HepG2 (cell line): ENCODE results near the gene DLX1. TPM values are rescaled to one million over a fixed set of nuclear protein-coding genes. Genes with fewer than 3 reads are reported as not detected.
A peak's percentile ranks its signal among the peaks of the same experiment; 100 is the strongest.

Experiments
- ATAC-seq: fragments of 200-7000 bp; cut with Tn5 transposase; 3 replicates; pipeline ENCODE4 v1.9.1; 2020; ENCODE audit warnings: mild to moderate bottlenecking, moderate library complexity
- BruUV-seq: library from RNA; stranded (reverse); fragments of 400-500 nt; replicated peaks from 2 replicates; lab custom pipeline; 2021; lab: Mats Ljungman, UMichigan
- CTCF ChIA-PET: fragments of 300-600 bp; formaldehyde crosslinking; extraction: SDS; loops from one replicate; lab custom pipeline; 2021; ENCODE audit warnings: low total read pairs, inconsistent platforms, low intra/inter-chr PET ratio; lab: Yijun Ruan, JAX
- POLR2A ChIA-PET: fragments of 350-600 bp; sonication (Branson Sonifier 250); formaldehyde crosslinking; loops from one replicate; lab custom pipeline; 2020; ENCODE audit warnings: antibody characterized with exemption, inconsistent platforms; lab: Yijun Ruan, JAX
- DNase-seq: peaks from one replicate; pipeline ENCODE4 v3.0.0-alpha.2; 2015; ENCODE audit warnings: low spot score
- FAIRE-seq: peaks from 3 replicates; lab custom pipeline; 2011; peaks lifted over from hg19 to GRCh38; lab: Jason Lieb, UNC
- H2AFZ ChIP-seq: one replicate; pipeline ENCODE4 v1.6.1; 2011; ENCODE audit warnings: low read length, inconsistent platforms
- H3K27ac ChIP-seq: fragments of 300-600 bp; 3 replicates; pipeline ENCODE4 v1.8.0; 2011; ENCODE audit warnings: mixed run types, mild to moderate bottlenecking, mixed read lengths, low read length, inconsistent platforms; ENCODE audit not compliant: insufficient read depth; ENCODE audit errors: extremely low read length
- H3K27me3 ChIP-seq, 2 experiments: fragments of 200-600 bp in 1 of 2; 2 replicates in 1 of 2; 3 replicates in 1 of 2; pipeline versions ENCODE4 v1.6.0 to v1.8.0; 2011; ENCODE audit warnings: low read length in 2 of 2, mild to moderate bottlenecking in 2 of 2, moderate library complexity in 2 of 2, inconsistent platforms in 1 of 2; ENCODE audit not compliant: insufficient read depth in 2 of 2, control insufficient read depth in 1 of 2
- H3K36me3 ChIP-seq, 2 experiments: fragments of 200-600 bp in 1 of 2; replicated peaks in 1 of 2; 2 replicates in 1 of 2; 3 replicates in 1 of 2; pipeline versions ENCODE4 v1.5.1 to v1.8.0; 2011; ENCODE audit warnings: low read length in 2 of 2, inconsistent platforms in 1 of 2; ENCODE audit not compliant: insufficient read depth in 2 of 2, control insufficient read depth in 1 of 2
- H3K4me1 ChIP-seq: 2 replicates; pipeline ENCODE4 v1.5.1; 2012; ENCODE audit warnings: low read length, inconsistent platforms; ENCODE audit not compliant: insufficient read depth
- H3K4me2 ChIP-seq: 2 replicates; pipeline ENCODE4 v1.6.0; 2011; ENCODE audit warnings: low read depth, low read length, inconsistent platforms
- H3K4me3 ChIP-seq, 3 experiments: fragments of 200-600 bp in 1 of 3; sonication (generic), shearing (Covaris generic) in 1 of 3; replicated peaks in 1 of 3; 2 replicates each; pipeline ENCODE4 v1.5.1; 2011 to 2016; ENCODE audit warnings: low read length in 3 of 3, inconsistent platforms in 2 of 3, low read depth in 2 of 3, mild to moderate bottlenecking in 2 of 3, control low read depth in 1 of 3, mixed read lengths in 1 of 3; ENCODE audit not compliant: insufficient read depth in 1 of 3
- H3K79me2 ChIP-seq: one replicate; pipeline ENCODE4 v1.6.1; 2011; ENCODE audit warnings: low read length, inconsistent platforms; ENCODE audit not compliant: insufficient read depth
- H3K9ac ChIP-seq: 2 replicates; pipeline ENCODE4 v1.6.0; 2011; ENCODE audit warnings: mild to moderate bottlenecking, low read depth, low read length, inconsistent platforms; ENCODE audit not compliant: insufficient read depth
- H3K9me3 ChIP-seq: 2 replicates; pipeline ENCODE4 v1.5.1; 2012; ENCODE audit warnings: mild to moderate bottlenecking, low read length
- H4K20me1 ChIP-seq: 2 replicates; pipeline ENCODE4 v1.6.0; 2011; ENCODE audit warnings: inconsistent platforms, mild to moderate bottlenecking, low read length, moderate library complexity; ENCODE audit not compliant: insufficient read depth
- CREM ChIP-seq, 2 experiments: sonication (generic) in 1 of 2; formaldehyde crosslinking in 1 of 2; IDR thresholded peaks; 2 replicates each; pipeline versions ENCODE4 v1.4.0 to v1.6.1; 2016 to 2020; ENCODE audit warnings: antibody characterized with exemption in 1 of 2, mild to moderate bottlenecking in 1 of 2, missing genetic modification reagents in 1 of 2
- ESRRA ChIP-seq: sonication (generic); formaldehyde crosslinking; IDR thresholded peaks from 2 replicates; pipeline ENCODE4 v1.5.1; 2020; ENCODE audit warnings: mild to moderate bottlenecking, low read depth, missing genetic modification reagents
- HBP1 ChIP-seq: IDR thresholded peaks from 2 replicates; pipeline ENCODE4 v1.6.1; 2016; ENCODE audit warnings: low read depth, control low read depth
- IRF9 ChIP-seq: sonication (generic); formaldehyde crosslinking; IDR thresholded peaks from 2 replicates; pipeline ENCODE4 v1.8.0; 2022; ENCODE audit warnings: missing genetic modification reagents, mild to moderate bottlenecking, borderline replicate concordance
- MTERF4 ChIP-seq: sonication (generic); formaldehyde crosslinking; IDR thresholded peaks from 2 replicates; pipeline ENCODE4 v1.8.0; 2023; ENCODE audit warnings: mild to moderate bottlenecking, missing genetic modification reagents
- PREB ChIP-seq: sonication (generic); formaldehyde crosslinking; IDR thresholded peaks from 2 replicates; pipeline ENCODE4 v1.4.0; 2020; ENCODE audit warnings: missing genetic modification reagents
- SPEN ChIP-seq: sonication (generic); formaldehyde crosslinking; IDR thresholded peaks from 2 replicates; pipeline ENCODE4 v1.5.1; 2020; ENCODE audit warnings: low read depth, mild to moderate bottlenecking, missing genetic modification reagents
- ZFY ChIP-seq: sonication (generic); formaldehyde crosslinking; IDR thresholded peaks from 2 replicates; pipeline ENCODE4 v1.4.0; 2020; ENCODE audit warnings: missing genetic modification reagents
- ZNF331 ChIP-seq: sonication (generic); formaldehyde crosslinking; IDR thresholded peaks from 2 replicates; pipeline ENCODE4 v1.4.0; 2020; ENCODE audit warnings: missing genetic modification reagents
- ZNF501 ChIP-seq: sonication (generic); formaldehyde crosslinking; IDR thresholded peaks from 2 replicates; pipeline ENCODE4 v1.5.1; 2020; ENCODE audit warnings: mild to moderate bottlenecking, moderate library complexity, missing genetic modification reagents
- WGBS: methylation state at CpG from one replicate; pipeline ENCODE4 v1.1.6; 2017; ENCODE audit warnings: low lambda C conversion rate; 5-methylcytosine and 5-hydroxymethylcytosine counted together
- in situ Hi-C: cut with HindIII; loops from 2 replicates; pipeline ENCODE4 v1.10.0; 2017; ENCODE audit warnings: low pct_unique_long_range_greater_than_20kb; ENCODE audit not compliant: extremely low pct_ligation_motif_present
- intact Hi-C: fragments of 100-400 bp; cut with micrococcal nuclease; formaldehyde crosslinking; loops from one replicate; pipeline ENCODE4 v1.10.0; 2022; ENCODE audit not compliant: unreplicated experiment
- polyA plus RNA-seq, 8 experiments: library from polyadenylated mRNA; depleted of rRNA in 3 of 8; stranded (reverse) in 7 of 8; unstranded in 1 of 8; fragments of >200 nt; fragmentation: Illumina TruSeq in 4 of 8; extraction: Trizol in 4 of 8; gene quantifications; 2 replicates each; pipeline versions ENCODE4 v1.2.1 to v1.2.3, GENCODE V29; 2011 to 2016; ENCODE audit warnings: low read depth in 4 of 8, missing spikeins in 1 of 8, mixed read lengths in 1 of 8; ENCODE audit not compliant: insufficient read depth in 1 of 8
- total RNA-seq, 5 experiments: library from RNA; depleted of rRNA; stranded (reverse); fragments of >200 nt; fragmentation: Illumina TruSeq; extraction: Trizol; gene quantifications; 2 replicates each; pipeline ENCODE4 v1.2.3, GENCODE V29; 2016; ENCODE audit warnings: low read depth in 1 of 5
- TF ChIP-seq, protein P1 (sequence below): sonication (generic); formaldehyde crosslinking; IDR thresholded peaks from 2 replicates; pipeline ENCODE4 v1.5.0; 2020; ENCODE audit warnings: missing genetic modification reagents
- TF ChIP-seq, protein P2 (sequence below): sonication (generic); formaldehyde crosslinking; IDR thresholded peaks from 2 replicates; pipeline ENCODE4 v1.8.0; 2022; ENCODE audit warnings: mild to moderate bottlenecking, missing genetic modification reagents

The DLX1 gene
- total and polyA plus RNA-seq, 2 of the 13 experiments (the other 11 are each of a cell fraction or from before 2014, with no cell fraction given): 0.18 to 0.86 TPM

DNA sequence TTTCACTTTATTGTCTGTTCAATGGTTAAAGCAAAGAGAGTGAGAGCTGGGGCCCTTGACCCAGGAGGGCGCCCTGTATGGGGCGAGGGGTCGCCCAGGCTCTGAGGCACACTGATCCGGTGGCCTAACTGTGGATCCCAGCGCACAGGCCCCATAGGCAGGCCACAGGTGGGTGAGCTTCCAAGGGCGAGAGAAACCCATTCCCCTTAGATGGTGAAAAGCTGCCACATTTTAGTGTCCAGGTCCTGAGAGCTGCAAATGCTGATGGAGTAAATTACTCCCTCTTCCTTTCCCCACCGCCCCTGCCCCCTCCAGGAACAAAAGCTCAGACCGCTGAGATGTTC lies 23.3 kb downstream of the DLX1 start (continued):
- TF ChIP-seq HBP1 (CRISPR knock-in tag) (no peak), CREM (IDR thresholded peaks at IDR 0.05) (no peak), CREM (CRISPR knock-in tag; IDR thresholded peaks at IDR 0.05) (no peak), ZNF331 (CRISPR knock-in tag) (no peak), ESRRA (CRISPR knock-in tag) (no peak)

DNA sequence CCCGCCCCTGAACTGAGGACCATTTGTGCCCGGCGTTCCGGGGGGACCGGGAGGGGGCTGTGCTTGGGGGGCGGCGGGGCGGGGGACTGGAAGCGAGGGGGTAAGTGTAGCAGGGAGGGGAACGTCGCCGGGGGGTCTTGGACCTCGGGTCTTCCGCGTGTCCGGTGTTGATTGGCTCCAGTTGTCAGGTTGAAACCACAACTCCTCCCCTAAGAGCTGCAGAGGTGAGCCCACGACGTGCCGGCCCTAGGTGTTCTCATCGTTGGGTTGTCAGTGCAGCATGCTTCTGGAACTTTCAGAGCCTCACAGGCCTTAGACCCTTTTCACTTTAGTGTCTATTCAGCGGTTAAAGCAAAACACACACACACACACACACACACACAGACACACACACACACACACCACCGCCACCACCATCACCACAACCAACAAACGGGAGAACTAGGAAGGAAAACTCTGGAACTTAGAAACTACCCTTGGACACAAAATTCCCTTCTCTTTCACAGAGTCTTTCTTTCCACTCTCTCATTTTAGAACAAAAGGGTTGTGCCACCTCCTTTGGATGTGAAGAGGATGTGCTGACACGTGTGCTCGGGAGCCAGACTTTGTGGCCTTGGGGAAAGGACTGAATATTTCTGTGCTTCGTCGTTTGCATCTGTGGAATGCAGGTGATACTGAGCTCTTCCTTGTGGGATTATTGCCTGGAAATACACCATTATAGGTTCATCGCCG lies 24.1 kb downstream of the DLX1 start:
- Histone ChIP-seq H3K9ac (no peak overlapping the region), H4K20me1 (no peaks in the 10 kb centered on the region), H3K4me1 (peaks cover 32% of the 10 kb centered on the region), H3K9me3 (no peaks in the 10 kb centered on the region), H3K27me3 (peaks cover 3 to 17% of the 10 kb centered on the region in 2 experiments; a peak in 4 of 5 replicates), H2AFZ (peak overlapping the region; percentile 43), H3K79me2 (no peaks in the 10 kb centered on the region), H3K36me3 (no peaks in the 10 kb centered on the region), H3K27ac (no peak overlapping the region), H3K4me3 (peak overlapping the region in 1 of 3 experiments; percentile 52; a peak in 1 of 6 replicates), H3K4me2 (peak overlapping the region; percentile 69)
- BruUV-seq: no TSS peak
- in situ Hi-C loops: loop anchor here (5.0 to 10.0 kb wide), 4 partner anchors 152 to 537 kb away; no protein-coding TSS in a partner anchor
- TF ChIP-seq, protein P1, sequence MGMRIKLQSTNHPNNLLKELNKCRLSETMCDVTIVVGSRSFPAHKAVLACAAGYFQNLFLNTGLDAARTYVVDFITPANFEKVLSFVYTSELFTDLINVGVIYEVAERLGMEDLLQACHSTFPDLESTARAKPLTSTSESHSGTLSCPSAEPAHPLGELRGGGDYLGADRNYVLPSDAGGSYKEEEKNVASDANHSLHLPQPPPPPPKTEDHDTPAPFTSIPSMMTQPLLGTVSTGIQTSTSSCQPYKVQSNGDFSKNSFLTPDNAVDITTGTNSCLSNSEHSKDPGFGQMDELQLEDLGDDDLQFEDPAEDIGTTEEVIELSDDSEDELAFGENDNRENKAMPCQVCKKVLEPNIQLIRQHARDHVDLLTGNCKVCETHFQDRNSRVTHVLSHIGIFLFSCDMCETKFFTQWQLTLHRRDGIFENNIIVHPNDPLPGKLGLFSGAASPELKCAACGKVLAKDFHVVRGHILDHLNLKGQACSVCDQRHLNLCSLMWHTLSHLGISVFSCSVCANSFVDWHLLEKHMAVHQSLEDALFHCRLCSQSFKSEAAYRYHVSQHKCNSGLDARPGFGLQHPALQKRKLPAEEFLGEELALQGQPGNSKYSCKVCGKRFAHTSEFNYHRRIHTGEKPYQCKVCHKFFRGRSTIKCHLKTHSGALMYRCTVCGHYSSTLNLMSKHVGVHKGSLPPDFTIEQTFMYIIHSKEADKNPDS (CRISPR knock-in tag): no peak
- TF ChIP-seq ZNF501 (CRISPR knock-in tag) (0 out of 2 replicates have a peak, but pooled peaks have one; percentile 42), MTERF4 (CRISPR knock-in tag) (no peak), SPEN (CRISPR knock-in tag) (0 out of 2 replicates have a peak, but pooled peaks have one; percentile 7), ZFY (no peak), PREB (CRISPR knock-in tag) (no peak), IRF9 (CRISPR knock-in tag) (peak; percentile 39; the same call in 1 of the 2 replicates)
- TF ChIP-seq, protein P2, sequence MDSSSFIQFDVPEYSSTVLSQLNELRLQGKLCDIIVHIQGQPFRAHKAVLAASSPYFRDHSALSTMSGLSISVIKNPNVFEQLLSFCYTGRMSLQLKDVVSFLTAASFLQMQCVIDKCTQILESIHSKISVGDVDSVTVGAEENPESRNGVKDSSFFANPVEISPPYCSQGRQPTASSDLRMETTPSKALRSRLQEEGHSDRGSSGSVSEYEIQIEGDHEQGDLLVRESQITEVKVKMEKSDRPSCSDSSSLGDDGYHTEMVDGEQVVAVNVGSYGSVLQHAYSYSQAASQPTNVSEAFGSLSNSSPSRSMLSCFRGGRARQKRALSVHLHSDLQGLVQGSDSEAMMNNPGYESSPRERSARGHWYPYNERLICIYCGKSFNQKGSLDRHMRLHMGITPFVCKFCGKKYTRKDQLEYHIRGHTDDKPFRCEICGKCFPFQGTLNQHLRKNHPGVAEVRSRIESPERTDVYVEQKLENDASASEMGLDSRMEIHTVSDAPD (CRISPR knock-in tag): 0 out of 2 replicates have a peak, but pooled peaks have one; percentile 57
- WGBS: 61% methylated on average over 29 of the region's 29 CpGs
- DNase-seq (no peak), FAIRE-seq (no peak), ATAC-seq (0 out of 3 replicates have a peak, but pooled peaks have one; percentile 4)
- POLR2A ChIA-PET: no interaction called here
- intact Hi-C loops: loop anchor here (10.0 kb wide), 1 partner anchor 1135 kb away; no protein-coding TSS in a partner anchor
- CTCF ChIA-PET: no interaction called here
